H9 (cell line): ENCODE results near the gene MAML3. TPM values are rescaled to one million over a fixed set of nuclear protein-coding genes. Genes with fewer than 3 reads are reported as not detected.

Experiments used
- DNase-seq: peaks from one replicate; pipeline ENCODE4 v3.0.0-alpha.2; 2017
- H2AFZ ChIP-seq: one replicate; pipeline ENCODE4 v1.6.1; 2013; ENCODE audit warnings: mild to moderate bottlenecking, low read length, control low read depth, moderate library complexity
- H2AK5ac ChIP-seq: 2 replicates; pipeline ENCODE4 v1.6.1; 2013; ENCODE audit warnings: low read length, control low read depth, mixed read lengths; ENCODE audit not compliant: insufficient read length
- H2BK120ac ChIP-seq: one replicate; pipeline ENCODE4 v1.6.1; 2013; ENCODE audit warnings: low read depth, mild to moderate bottlenecking, low read length, control low read depth, inconsistent platforms; ENCODE audit not compliant: poor library complexity, severe bottlenecking
- H2BK12ac ChIP-seq: 2 replicates; pipeline ENCODE4 v1.6.1; 2013; ENCODE audit warnings: low read length, control low read depth, mixed read lengths, low read depth; ENCODE audit not compliant: insufficient read length
- H2BK15ac ChIP-seq: 2 replicates; pipeline ENCODE4 v1.6.1; 2013; ENCODE audit warnings: low read depth, low read length, control low read depth
- H2BK20ac ChIP-seq: one replicate; pipeline ENCODE4 v1.6.1; 2013; ENCODE audit warnings: low read depth, mild to moderate bottlenecking, low read length, control low read depth, inconsistent platforms; ENCODE audit not compliant: poor library complexity, severe bottlenecking
- H2BK5ac ChIP-seq: 2 replicates; pipeline ENCODE4 v1.6.1; 2013; ENCODE audit warnings: low read length, control low read depth, mixed read lengths; ENCODE audit not compliant: insufficient read length
- H3K14ac ChIP-seq: 2 replicates; pipeline ENCODE4 v1.6.1; 2013; ENCODE audit warnings: low read length, control low read depth; ENCODE audit not compliant: insufficient read depth
- H3K18ac ChIP-seq: 2 replicates; pipeline ENCODE4 v1.6.1; 2013; ENCODE audit warnings: low read depth, mild to moderate bottlenecking, mixed read lengths, low read length, control low read depth; ENCODE audit not compliant: insufficient read length
- H3K23ac ChIP-seq: 2 replicates; pipeline ENCODE4 v1.6.1; 2013; ENCODE audit warnings: low read length, control low read depth, mixed read lengths, low read depth; ENCODE audit not compliant: insufficient read length
- H3K23me2 ChIP-seq: 2 replicates; pipeline ENCODE4 v1.6.1; 2013; ENCODE audit warnings: low read depth, mild to moderate bottlenecking, mixed read lengths, low read length, control low read depth; ENCODE audit not compliant: insufficient read length, poor library complexity, severe bottlenecking
- H3K27ac ChIP-seq: 2 replicates; pipeline ENCODE4 v1.5.1; 2013; ENCODE audit warnings: low read length, control low read depth, mixed read lengths, low read depth; ENCODE audit not compliant: insufficient read length
- H3K27me3 ChIP-seq: 2 replicates; pipeline ENCODE4 v1.6.1; 2013; ENCODE audit warnings: low read length, control low read depth, inconsistent platforms; ENCODE audit not compliant: insufficient read depth
- H3K4ac ChIP-seq: 2 replicates; pipeline ENCODE4 v1.6.1; 2013; ENCODE audit warnings: low read depth, mild to moderate bottlenecking, control low read depth, inconsistent platforms, low read length, moderate library complexity
- H3K4me1 ChIP-seq: 2 replicates; pipeline ENCODE4 v1.6.1; 2013; ENCODE audit warnings: low read length, control low read depth, inconsistent platforms; ENCODE audit not compliant: insufficient read depth
- H3K4me2 ChIP-seq: 2 replicates; pipeline ENCODE4 v1.6.1; 2013; ENCODE audit warnings: low read length, control low read depth, mixed read lengths; ENCODE audit not compliant: insufficient read length, insufficient read depth
- H3K56ac ChIP-seq: 2 replicates; pipeline ENCODE4 v1.6.1; 2013; ENCODE audit warnings: low read depth, mild to moderate bottlenecking, mixed read lengths, low read length, control low read depth; ENCODE audit not compliant: insufficient read length
- H3K79me1 ChIP-seq: 2 replicates; pipeline ENCODE4 v1.6.1; 2013; ENCODE audit warnings: low read depth, mild to moderate bottlenecking, moderate library complexity, low read length, control low read depth, inconsistent platforms; ENCODE audit not compliant: insufficient read depth, poor library complexity, severe bottlenecking
- H3K79me2 ChIP-seq: 2 replicates; pipeline ENCODE4 v1.6.1; 2013; ENCODE audit warnings: low read length, control low read depth, inconsistent platforms; ENCODE audit not compliant: insufficient read depth
- H3K9ac ChIP-seq: 2 replicates; pipeline ENCODE4 v1.6.1; 2013; ENCODE audit warnings: low read length, control low read depth, mixed read lengths; ENCODE audit not compliant: insufficient read length; ENCODE audit errors: extremely low read depth
- H3K9me3 ChIP-seq: one replicate; pipeline ENCODE4 v1.6.1; 2013; ENCODE audit warnings: low read depth, low read length, inconsistent platforms; ENCODE audit not compliant: control insufficient read depth
- H3T11ph ChIP-seq: one replicate; pipeline ENCODE4 v1.6.1; 2013; ENCODE audit warnings: mild to moderate bottlenecking, low read length, control low read depth, inconsistent platforms
- H4K20me1 ChIP-seq: one replicate; pipeline ENCODE4 v1.6.1; 2013; ENCODE audit not compliant: control insufficient read depth, insufficient read length, insufficient read depth
- H4K5ac ChIP-seq: 2 replicates; pipeline ENCODE4 v1.6.1; 2013; ENCODE audit warnings: low read depth, mild to moderate bottlenecking, mixed read lengths, low read length, control low read depth; ENCODE audit not compliant: insufficient read length
- H4K8ac ChIP-seq: replicated peaks from 2 replicates; pipeline ENCODE4 v1.6.1; 2013; ENCODE audit warnings: low read length, control low read depth, mixed read lengths, low read depth; ENCODE audit not compliant: insufficient read length
- H4K91ac ChIP-seq: 2 replicates; pipeline ENCODE4 v1.6.1; 2013; ENCODE audit warnings: low read depth, mild to moderate bottlenecking, moderate library complexity, mixed read lengths, low read length, control low read depth; ENCODE audit not compliant: insufficient read length
- H3K27ac Mint-ChIP-seq, 3 experiments: 2 replicates in 2 of 3; 3 replicates in 1 of 3; pipeline ENCODE4 v1.8.0; 2020 to 2021; ENCODE audit warnings: mixed read lengths in 3 of 3, mild to moderate bottlenecking in 1 of 3, moderate library complexity in 1 of 3
- H3K27me3 Mint-ChIP-seq: 2 replicates; pipeline ENCODE4 v1.8.0; 2021; ENCODE audit warnings: low read depth, mild to moderate bottlenecking, moderate library complexity, mixed read lengths
- H3K36me3 Mint-ChIP-seq, 3 experiments: 2 replicates in 2 of 3; 3 replicates in 1 of 3; pipeline ENCODE4 v1.8.0; 2020 to 2021; ENCODE audit warnings: low read depth in 3 of 3, mixed read lengths in 3 of 3; ENCODE audit not compliant: insufficient read depth in 1 of 3
- H3K4me1 Mint-ChIP-seq, 2 experiments: 2 replicates each; pipeline ENCODE4 v1.8.0; 2020; ENCODE audit warnings: mixed read lengths in 2 of 2
- H3K4me3 Mint-ChIP-seq, 2 experiments: 2 replicates in 1 of 2; 3 replicates in 1 of 2; pipeline ENCODE4 v1.8.0; 2020 to 2021; ENCODE audit warnings: mild to moderate bottlenecking in 2 of 2, mixed read lengths in 2 of 2, moderate library complexity in 1 of 2
- H3K9me3 Mint-ChIP-seq, 2 experiments: 2 replicates in 1 of 2; 3 replicates in 1 of 2; pipeline ENCODE4 v1.8.0; 2020; ENCODE audit warnings: mild to moderate bottlenecking in 2 of 2, mixed read lengths in 2 of 2, moderate library complexity in 1 of 2
- WGBS: extraction: QIAGEN DNeasy Blood & Tissue Kit; methylation state at CpG from one replicate; pipeline ENCODE4 v1.1.7; 2013; ENCODE audit warnings: missing lambda C conversion rate, low lambda C conversion rate, mixed read lengths; ENCODE audit not compliant: insufficient read length; ENCODE audit errors: extremely low coverage; 5-methylcytosine and 5-hydroxymethylcytosine counted together
- total RNA-seq: library from RNA; stranded (reverse); gene quantifications from 2 replicates; pipeline ENCODE4 v1.2.1, GENCODE V29; 2021
- TF ChIP-seq, protein P1 (sequence below): fragments of 200-600 bp; sonication (generic); conservative IDR thresholded peaks from 3 replicates; pipeline ENCODE4 v1.8.0; 2021; ENCODE audit warnings: antibody characterized with exemption, mild to moderate bottlenecking

Gene MAML3
- total RNA-seq, 1 experiment from 2014 or later = 3.9 TPM

DNA sequence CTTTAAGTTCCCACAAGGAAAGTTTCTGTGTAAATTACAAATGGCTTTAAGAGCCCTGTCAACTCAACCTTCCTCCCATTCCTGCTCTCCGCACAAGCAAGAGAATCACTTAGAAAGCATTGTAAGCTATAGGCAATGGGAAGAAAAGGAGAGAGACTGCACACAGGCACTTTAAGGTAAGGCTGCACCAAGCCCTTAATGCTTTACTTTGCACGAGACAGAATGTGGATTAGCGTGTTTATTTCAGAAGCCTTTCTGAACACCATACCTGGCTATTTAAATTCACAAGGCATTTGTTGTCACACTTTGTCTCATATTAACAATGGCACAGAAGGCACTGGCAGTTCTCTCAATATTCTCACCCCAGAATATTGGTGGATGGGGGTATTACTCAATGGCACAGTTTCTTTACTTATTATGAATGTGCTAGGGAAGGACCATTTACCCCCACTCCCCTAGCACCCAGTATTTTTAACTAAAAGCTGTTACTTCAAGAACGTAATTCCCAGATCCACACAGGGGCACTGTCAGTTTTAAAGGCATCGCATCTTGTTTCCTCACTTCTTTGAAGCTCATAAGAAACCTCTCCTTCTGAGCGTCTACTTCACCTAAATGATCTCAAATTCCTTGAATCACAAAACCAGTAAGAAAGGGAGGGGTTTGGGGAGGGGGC is 150.0 kb downstream of the MAML3 start:
- Histone ChIP-seq H2BK15ac (no peak overlapping the region), H2AK5ac (no peak overlapping the region), H3K79me1 (no peaks in the 10 kb centered on the region), H2BK12ac (no peak overlapping the region), H2BK5ac (no peak overlapping the region), H3K14ac (no peak overlapping the region), H2BK20ac (no peak overlapping the region), H3K23me2 (peaks cover 4% of the 10 kb centered on the region), H3K27me3 (no peaks in the 10 kb centered on the region), H3K79me2 (no peaks in the 10 kb centered on the region), H2AFZ (no peak overlapping the region), H3K9ac (no peak overlapping the region), H3K56ac (no peak overlapping the region), H4K8ac (no peak overlapping the region), H4K20me1 (no peaks in the 10 kb centered on the region), H3K27ac (no peak overlapping the region), H3K23ac (no peak overlapping the region), H3K18ac (no peak overlapping the region), H3K4me2 (peak overlapping the region; percentile 58), H3K4me1 (0 out of 2 replicates have a peak, but pooled peaks cover 2% of the 10 kb centered on the region), H3T11ph (no peak overlapping the region), H3K9me3 (no peaks in the 10 kb centered on the region), H4K5ac (no peak overlapping the region), H2BK120ac (no peak overlapping the region), H3K4ac (no peak overlapping the region), H4K91ac (no peak overlapping the region)
- Mint-ChIP-seq H3K27me3 (peaks cover 14% of the 10 kb centered on the region), H3K4me3 (peak overlapping the region; percentile 55 to 74), H3K36me3 (no peaks in the 10 kb centered on the region), H3K9me3 (no peaks in the 10 kb centered on the region), H3K27ac (no peak overlapping the region), H3K4me1 (peaks cover 26 to 35% of the 10 kb centered on the region in 2 experiments)
- no CpG with 5 or more reads among the region's 6 CpGs for WGBS
- DNase-seq = no peak
- TF ChIP-seq, protein P1, sequence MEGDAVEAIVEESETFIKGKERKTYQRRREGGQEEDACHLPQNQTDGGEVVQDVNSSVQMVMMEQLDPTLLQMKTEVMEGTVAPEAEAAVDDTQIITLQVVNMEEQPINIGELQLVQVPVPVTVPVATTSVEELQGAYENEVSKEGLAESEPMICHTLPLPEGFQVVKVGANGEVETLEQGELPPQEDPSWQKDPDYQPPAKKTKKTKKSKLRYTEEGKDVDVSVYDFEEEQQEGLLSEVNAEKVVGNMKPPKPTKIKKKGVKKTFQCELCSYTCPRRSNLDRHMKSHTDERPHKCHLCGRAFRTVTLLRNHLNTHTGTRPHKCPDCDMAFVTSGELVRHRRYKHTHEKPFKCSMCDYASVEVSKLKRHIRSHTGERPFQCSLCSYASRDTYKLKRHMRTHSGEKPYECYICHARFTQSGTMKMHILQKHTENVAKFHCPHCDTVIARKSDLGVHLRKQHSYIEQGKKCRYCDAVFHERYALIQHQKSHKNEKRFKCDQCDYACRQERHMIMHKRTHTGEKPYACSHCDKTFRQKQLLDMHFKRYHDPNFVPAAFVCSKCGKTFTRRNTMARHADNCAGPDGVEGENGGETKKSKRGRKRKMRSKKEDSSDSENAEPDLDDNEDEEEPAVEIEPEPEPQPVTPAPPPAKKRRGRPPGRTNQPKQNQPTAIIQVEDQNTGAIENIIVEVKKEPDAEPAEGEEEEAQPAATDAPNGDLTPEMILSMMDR = no peak
